HG03354 (cell line): ENCODE measurements around the gene FOXE1.

ENCODE experiments used
- ATAC-seq: cut with Tn5 transposase; IDR thresholded peaks from one replicate; pipeline ENCODE4 v1.9.1; 2021; ENCODE audit warnings: mild to moderate bottlenecking; ENCODE audit not compliant: unreplicated experiment, poor library complexity, severe bottlenecking

The FOXE1 gene

DNA sequence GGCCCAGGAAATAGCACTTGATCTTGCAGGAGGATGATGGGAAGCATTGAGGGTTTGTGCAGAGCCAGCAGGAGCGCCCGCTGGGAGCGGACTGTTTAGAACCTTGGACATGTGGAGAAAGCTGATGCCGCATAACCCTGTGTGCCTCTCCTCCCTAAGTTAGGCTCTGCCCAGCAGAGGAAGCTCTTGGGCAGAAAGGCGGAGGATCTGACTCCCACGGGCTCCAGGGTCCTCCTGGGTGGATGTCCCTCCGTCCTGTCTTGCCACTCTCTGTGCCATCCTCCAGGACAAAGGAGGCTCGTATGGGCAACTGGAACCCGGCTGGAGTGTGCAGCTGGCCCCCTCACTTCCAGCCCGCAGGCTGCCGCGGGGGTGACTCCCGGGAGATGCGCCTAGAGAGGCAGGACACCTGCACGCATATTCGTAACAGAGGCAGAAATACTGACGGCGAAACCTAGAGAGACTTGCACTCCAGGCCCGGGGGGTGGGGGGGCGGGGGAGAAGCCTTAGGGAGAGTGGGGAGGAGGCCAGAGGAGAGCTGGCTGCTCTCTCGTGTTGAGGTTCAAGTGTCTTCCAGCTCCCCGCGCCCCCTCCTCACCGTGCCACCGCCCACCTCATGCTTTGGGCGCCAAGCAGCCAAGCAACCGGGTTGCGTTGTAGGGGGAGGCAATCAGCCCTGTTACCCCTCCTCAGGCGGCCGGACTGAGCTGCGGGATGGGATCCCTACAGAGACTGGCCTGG lies 5.4 kb upstream of the FOXE1 start:
- ATAC-seq: no peak

DNA sequence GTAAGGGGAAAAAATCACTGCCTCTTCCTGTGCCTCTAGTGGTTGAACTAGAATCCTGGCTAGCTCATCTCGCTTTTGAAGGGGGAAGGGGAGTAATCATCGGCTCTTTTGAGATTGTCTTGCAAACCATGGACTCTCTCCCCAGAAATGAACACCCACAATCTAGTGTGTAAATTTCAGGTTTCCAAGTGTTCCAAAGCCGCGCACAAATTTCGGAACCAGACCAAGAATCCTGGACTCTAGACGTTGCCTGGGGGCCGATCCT lies 4.9 kb upstream of the FOXE1 start:
- no peak for ATAC-seq

DNA sequence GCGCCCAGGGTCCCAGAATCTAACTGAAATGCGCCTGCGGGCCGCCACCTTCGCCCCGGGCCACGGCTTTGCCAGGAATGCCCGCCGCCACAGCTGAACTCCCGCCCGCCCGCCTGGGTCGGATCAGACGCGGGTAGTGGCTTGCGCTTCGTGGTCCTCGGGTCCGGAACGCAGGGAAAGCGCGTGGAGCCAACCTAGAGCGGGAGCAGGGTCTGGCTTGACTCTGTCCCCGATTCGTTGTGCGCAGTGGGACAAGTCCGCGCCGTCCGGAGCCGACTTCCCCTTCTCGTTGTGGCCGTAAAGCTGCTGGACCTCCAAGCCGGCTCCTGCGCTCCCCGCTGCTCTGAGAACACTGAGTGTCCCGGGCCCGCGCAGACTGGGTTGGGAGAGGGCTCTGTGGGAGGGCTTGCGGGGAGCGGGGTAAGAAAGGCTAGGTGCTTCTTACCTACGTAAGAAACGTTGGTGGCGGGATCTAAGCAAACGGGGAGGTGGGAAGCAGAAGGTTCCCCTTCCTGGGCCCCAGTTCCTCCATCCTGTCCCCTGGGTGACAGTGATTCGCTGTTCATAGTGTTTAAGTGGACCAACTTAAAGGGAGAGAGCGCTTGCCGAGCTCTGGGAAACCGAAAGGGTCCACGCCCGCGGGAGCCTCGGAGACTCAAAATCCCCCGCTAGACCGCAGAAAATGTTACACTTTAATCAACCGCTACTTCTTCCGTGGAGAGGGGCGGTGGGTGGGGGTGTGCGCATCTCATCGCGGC lies 4.4 kb upstream of the FOXE1 start:
- no peak for ATAC-seq

DNA sequence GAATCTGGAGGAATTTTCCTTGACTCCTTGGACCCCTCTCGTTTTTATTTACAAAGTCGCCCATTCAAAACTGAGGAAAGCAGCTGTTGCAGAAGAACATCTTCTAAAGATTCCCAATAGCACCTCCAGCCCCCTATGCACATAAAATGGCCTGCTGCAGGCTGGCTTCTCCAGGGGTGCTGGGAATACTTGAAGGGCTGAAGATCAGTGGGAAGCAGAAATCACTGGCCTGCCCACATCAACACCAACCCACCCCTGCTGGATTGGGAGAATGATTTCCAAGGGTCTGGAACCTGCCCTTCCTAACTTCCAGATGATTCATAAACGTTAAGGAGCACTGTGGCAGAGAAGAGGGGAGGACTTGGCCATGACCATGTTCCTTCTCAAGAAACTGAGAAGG lies 3.0 kb upstream of the FOXE1 start:
- no peak for ATAC-seq

DNA sequence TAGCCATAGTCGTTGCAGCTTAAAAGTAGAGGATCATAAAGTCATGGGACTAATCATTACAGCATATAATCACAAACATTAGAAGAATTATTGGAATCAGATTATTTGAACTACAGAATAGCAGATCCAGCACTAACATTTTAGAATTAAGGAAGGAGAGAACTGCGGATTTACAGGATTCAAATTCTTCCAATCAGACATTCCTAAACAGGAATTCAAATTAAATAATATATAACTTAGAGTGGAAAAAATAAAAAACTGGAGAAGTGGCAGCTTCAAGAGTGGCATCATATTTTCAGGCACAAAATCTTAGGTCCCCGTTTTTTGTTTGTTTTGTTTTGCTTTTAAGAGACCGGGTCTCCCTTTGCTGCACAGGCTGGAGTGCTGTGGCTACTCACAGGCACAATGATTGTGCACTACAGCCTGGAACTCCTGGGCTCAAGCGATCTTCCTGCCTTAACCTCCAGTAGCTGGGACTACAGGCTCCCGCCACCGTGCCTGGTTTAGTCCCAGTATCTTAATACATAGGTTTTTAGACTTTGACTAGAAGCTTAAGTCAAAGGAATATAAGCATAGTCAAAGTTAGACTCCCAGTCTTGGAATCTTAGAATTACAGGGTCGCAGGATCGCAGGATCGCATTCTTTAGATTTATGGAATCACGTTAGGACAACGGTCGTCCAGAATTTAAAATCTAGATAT lies 2.1 kb upstream of the FOXE1 start:
- no peak for ATAC-seq

DNA sequence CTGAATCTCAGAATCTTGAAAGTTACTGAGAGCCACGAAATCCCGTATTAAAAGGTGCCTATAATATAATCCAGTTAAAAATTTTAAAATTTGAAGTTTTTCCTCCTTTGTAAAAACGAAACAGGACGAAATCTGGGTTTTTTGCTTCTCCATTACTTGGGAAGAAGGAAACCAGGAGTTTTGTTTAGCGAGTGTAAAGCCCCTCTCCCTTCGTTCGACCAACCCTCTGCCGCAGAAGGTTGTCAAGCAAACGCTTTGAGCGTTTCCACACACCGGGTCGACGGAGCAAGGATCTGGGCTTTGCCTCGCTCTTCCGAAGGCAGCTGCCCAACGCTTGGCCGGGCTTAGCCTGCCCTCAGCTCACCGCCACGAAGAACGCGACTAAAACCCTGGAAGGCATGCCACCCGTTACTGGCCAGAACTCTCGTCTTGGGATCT lies 1.6 kb upstream of the FOXE1 start:
- no peak for ATAC-seq

DNA sequence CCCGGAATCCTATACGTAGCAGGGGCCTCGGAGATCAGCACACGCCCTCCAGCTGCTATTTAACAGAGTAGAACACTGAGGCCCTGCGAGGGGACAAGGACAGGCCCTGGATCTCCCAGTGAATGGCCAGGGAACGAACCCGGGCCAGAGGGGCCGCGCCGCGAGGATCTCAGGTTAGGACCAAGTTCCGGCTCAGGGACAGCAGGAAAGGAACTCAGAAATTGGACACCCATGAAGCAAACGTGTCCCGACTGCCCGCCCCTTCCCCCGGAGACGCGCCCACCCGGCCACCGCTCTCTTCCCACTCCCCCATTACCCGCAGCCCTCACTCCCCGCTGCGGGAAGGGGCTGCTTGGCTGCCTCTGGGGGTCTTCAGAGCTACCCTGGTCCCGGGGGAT lies 1.0 kb upstream of the FOXE1 start:
- no peak for ATAC-seq

DNA sequence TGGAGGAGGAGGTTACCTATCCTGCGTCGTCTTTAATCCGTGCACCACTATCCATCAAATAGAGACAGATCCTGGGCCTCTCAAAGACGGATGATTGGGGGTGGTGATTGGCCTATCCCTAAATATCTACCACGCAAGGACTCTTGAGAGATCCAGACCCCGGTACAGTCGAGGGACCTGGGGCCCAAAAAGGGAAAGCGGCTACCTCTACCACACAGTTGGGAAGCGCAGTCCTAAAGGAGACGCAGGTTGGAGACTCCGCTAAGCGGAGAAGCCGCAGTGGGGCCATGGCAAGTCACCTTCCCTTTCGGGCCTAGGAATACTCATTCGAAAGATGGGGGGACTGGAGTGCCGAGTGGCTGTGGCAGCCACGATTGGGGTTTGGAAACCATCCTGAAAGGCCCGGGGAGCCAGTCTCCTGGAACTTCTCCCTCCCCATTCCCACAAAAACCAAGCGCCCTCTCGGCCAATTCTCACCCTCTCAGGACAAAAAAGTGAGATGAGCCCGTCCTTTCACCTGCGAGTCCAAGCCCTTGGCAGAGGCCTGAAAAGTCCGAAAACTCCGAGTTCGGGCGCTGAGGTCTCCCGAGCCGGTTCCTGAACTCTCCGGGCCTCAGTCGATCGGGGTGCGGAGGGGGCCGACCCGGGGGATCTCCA lies 499 bp upstream of the FOXE1 start:
- ATAC-seq: no peak

DNA sequence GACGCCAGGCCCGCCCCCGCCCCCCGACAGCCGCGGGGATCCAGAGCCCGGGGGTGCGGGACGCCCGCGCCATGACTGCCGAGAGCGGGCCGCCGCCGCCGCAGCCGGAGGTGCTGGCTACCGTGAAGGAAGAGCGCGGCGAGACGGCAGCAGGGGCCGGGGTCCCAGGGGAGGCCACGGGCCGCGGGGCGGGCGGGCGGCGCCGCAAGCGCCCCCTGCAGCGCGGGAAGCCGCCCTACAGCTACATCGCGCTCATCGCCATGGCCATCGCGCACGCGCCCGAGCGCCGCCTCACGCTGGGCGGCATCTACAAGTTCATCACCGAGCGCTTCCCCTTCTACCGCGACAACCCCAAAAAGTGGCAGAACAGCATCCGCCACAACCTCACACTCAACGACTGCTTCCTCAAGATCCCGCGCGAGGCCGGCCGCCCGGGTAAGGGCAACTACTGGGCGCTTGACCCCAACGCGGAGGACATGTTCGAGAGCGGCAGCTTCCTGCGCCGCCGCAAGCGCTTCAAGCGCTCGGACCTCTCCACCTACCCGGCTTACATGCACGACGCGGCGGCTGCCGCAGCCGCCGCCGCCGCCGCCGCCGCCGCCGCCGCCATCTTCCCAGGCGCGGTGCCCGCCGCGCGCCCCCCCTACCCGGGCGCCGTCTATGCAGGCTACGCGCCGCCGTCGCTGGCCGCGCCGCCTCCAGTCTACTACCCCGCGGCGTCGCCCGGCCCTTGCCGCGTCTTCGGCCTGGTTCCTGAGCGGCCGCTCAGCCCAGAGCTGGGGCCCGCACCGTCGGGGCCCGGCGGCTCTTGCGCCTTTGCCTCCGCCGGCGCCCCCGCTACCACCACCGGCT lies 1.0 kb downstream of the FOXE1 start:
- ATAC-seq: peak; percentile 43

DNA sequence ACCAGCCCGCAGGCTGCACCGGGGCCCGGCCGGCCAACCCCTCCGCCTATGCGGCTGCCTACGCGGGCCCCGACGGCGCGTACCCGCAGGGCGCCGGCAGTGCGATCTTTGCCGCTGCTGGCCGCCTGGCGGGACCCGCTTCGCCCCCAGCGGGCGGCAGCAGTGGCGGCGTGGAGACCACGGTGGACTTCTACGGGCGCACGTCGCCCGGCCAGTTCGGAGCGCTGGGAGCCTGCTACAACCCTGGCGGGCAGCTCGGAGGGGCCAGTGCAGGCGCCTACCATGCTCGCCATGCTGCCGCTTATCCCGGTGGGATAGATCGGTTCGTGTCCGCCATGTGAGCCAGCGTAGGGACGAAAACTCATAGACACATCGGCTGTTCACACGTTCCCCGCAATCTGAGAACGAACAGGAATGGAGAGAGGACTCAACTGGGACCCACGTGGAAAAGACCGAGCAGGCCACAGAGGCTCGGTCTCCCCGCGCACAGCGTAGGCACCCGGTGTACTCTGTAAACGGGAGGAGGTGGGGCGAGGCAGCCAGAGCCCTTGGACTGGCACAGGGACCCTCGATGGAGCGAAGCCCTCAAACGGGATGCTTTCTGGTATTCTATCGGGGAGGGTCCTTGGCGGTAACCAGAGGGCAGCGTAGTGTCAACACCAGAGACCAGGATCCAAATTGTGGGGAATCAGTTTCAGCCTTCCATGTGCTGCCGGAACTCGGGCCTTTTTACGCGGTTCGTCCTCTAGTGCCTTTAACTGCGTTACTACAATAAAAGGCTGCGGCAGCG lies 1.9 kb downstream of the FOXE1 start:
- no peak for ATAC-seq

DNA sequence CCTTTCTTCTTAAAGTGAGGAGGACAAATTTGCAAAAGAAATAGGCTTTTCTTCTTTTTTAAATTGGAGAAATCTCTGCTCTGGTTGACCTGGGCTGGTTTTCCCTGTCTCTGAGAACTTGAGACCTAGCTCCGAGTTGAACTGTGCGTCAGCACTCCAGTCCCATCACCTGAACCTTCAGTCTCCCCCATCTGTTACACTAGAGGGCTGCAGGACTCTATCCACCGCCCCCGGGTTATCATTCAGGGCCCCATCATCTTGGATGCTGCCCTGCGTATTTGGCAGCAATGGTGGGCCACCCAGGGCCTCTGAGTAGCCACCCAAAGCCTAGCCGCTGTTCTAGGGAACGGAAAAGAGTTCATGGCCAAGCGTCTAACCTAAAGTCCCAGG lies 2.5 kb downstream of the FOXE1 start:
- no peak for ATAC-seq

DNA sequence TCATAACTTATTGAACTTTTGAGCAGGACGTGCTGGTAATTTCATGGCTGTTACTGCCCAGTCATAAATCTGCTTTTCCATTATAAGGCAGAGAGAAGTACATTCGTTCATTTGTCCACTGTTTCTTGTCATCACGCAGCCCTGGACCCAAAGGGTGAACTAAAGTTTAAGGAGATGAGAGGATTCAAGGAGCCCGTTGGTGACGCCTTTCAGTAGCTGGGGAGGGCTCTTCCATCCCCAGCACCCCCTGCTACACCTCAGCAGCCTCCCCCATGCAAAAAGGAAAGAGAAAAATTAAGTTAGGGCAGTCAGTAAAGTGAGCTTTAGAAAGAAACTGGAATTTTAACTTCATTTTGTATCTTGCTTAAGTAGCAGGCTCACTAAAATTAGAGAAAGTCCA lies 2.9 kb downstream of the FOXE1 start:
- no peak for ATAC-seq

DNA sequence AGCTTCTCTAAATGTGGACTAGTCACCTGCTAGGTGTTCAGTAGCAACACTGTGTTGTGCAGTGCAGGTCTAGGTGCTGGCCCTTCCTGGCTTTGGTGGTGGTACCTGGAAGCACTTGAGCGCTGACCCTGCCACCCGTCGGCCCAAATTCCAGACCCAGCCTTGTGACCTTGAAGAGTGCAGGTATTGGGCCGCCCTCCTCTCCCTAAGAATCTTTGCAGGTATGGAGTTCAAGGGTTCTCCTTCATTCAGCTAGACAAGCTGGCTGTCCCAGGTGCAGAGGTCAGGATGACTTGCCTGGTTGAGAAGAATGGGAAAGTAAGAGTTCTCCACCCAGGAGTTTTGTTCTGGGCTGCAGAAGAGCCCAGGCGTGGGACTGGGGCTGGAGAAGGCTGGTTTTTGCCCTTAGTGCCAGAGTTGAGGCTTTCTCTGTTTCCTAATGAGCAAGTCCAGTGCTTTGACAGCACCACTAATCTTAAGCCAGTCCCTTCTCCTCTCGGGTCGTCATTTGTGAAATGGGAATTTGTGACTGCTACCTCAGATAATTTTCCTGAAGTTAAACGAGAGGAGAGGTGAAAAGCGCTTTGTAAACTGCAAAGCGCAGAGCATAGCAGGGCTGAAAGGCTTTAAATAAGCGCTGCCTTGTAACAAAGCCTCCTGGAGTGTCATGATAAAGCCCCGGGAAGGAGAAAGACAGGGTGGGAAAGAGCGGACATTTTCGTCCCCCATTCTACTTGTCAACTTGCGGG lies 4.0 kb downstream of the FOXE1 start:
- no peak for ATAC-seq

DNA sequence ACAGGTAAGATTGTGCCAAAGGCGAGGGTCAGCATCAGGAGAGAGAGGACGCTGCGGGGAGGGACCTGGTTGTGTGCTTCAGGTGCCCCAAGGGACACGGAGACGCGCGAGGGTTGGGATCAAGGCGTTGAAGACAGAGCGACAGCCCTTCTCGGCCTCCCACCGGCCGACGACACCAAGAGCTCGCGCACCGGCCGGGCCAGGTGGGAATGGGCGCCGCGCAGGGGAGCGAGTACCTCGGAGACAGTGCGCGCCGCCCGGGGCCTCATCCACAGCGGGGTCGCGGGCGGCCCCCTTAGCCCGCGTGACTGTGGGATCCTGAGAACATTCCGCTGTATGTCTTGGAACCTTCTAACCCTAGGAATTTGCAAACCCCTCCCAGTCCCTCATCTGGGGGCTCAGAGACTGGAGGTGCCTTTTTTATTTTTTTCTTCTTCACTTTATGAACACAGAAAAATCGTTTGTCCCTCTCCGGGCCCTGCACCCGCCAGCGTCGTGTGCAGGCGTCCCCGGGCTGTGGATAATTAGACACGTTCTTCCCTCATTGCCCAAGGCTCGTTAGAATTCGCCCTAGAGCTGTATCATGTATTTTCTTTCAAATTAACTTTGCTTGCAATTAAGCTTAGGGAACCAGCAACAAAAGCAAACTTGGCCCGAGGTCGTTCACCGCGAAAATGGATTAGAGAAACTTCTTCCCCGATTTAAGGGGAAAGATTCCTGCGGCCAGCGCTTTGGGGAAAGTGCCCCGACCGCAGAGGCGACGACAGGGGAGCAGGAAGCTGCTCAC lies 4.8 kb downstream of the FOXE1 start:
- ATAC-seq: no peak

DNA sequence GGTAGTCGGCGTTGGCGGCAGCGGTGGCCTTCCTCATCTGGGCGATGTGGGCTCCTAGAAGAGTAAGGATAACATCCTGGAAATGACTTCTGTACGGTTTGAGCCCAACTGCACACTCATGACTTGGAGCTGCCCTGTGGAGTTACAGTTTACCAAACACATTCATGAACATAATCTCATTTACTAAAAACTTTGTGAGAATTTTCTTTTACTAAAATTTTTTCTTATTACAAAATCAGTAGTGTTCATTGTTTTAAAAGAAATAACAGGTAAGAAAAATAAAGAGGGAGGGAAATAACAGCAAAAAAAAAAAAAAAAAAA lies 5.3 kb downstream of the FOXE1 start:
- ATAC-seq: no peak

DNA sequence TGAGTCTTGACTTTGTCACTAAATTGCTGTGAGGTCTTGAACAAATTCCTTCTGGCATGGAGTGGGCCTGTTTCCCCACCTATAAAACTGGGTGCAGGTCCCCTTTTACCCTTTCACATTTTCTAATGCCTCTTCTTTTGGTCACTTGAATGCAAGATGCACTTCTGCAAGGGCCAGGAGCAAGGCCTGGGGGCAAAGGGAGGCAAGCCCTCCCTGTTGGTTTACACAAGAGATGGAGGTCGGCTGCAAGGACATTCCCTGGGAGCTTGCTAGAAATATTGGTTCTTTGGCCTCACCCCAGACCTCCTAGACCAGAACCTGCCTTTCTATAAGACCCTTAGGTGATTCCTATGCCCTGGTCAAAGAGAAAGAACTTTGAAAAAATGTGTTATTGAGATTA lies 5.8 kb downstream of the FOXE1 start:
- no peak for ATAC-seq

DNA sequence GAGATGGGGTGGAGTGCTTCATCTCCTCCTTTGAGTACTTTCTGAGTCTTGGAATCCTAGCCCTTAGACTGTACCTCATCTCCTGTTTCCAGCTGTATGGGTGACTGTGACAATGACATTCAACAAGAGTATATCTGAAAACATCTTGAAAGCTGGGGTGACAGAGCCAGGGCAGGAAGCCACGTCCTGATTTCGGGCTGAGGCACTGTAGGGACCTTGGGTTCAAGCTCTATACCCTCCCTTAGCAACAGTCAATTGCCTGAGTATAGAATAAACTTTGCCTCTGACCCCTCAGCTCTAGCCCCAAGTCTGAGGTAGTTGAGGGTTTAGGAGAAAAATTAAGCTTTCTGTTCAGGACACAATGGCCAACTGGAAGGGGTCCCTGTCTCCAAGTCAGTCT lies 6.3 kb downstream of the FOXE1 start:
- ATAC-seq: no peak
